HG03060 (cell line): ENCODE data around the gene NUAK1.

ENCODE experiments used
- ATAC-seq: cut with Tn5 transposase; IDR thresholded peaks from one replicate; pipeline ENCODE4 v1.9.1; 2021; ENCODE audit warnings: low read depth, moderate number of reproducible peaks; ENCODE audit not compliant: unreplicated experiment

Gene NUAK1

GRCh38 chr12:106132175-106133135, 6.3 kb downstream of the NUAK1 start:
- no peak for ATAC-seq

GRCh38 chr12:106131676-106132075, 7.1 kb downstream of the NUAK1 start:
- no peak for ATAC-seq

GRCh38 chr12:106130474-106131113, 8.2 kb downstream of the NUAK1 start:
- no peak for ATAC-seq

- ATAC-seq, result no peak
Measured at GRCh38 chr12:106128585-106129328, 10.0 kb downstream of the NUAK1 start.

- no peak for ATAC-seq
Measured at GRCh38 chr12:106127338-106128126, 11.2 kb downstream of the NUAK1 start.

GRCh38 chr12:106126441-106127337, 12.1 kb downstream of the NUAK1 start:
- no peak for ATAC-seq

GRCh38 chr12:106125351-106126095, 13.2 kb downstream of the NUAK1 start:
- ATAC-seq, result no peak

GRCh38 chr12:106123551-106124081, 15.1 kb downstream of the NUAK1 start:
- no peak for ATAC-seq

- no peak for ATAC-seq
Measured at GRCh38 chr12:106123110-106123509, 15.6 kb downstream of the NUAK1 start.

- ATAC-seq, result no peak
Measured at GRCh38 chr12:106122004-106122403, 16.8 kb downstream of the NUAK1 start.

GRCh38 chr12:106120519-106121105, 18.1 kb downstream of the NUAK1 start:
- no peak for ATAC-seq

- no peak for ATAC-seq
Measured at GRCh38 chr12:106119301-106119700, 19.5 kb downstream of the NUAK1 start.

- ATAC-seq, result no peak
Measured at GRCh38 chr12:106118381-106119130, 20.2 kb downstream of the NUAK1 start.

GRCh38 chr12:106115440-106115839, 23.3 kb downstream of the NUAK1 start:
- ATAC-seq, result no peak

- no peak for ATAC-seq
Measured at GRCh38 chr12:106114447-106115068, 24.2 kb downstream of the NUAK1 start.

GRCh38 chr12:106113824-106114446, 24.8 kb downstream of the NUAK1 start:
- no peak for ATAC-seq
